ENCODE measurements around the gene DGKI. TPM values are rescaled to one million over a fixed set of nuclear protein-coding genes. Genes with fewer than 3 reads are reported as not detected.

Gene DGKI
- total and polyA plus RNA-seq, 2 experiments from 2014 or later, result 0.16 to 1.0 TPM

DNA sequence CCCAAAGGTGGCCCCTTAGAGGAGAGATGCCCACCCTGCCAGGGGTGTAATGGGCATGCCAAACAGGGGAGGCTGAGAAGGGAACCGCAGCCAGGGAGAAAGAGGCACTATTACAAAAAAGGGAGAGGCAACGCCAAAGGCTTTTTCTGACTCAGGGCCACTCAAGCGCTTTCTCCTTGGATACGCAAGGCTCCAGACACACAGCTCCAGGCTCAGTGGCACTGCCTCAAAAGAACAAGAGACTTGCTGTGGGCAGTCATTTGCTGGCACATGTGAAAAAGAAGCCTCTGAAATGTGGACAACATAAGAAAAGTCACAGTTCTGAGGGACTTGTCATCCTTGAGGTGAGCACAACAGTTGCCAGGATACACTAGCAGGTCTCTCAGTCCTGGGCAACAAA is 128.4 kb downstream of the DGKI start:
- Histone ChIP-seq H3K4me3 (no peak overlapping the region), H3K9me2 (ENCODE audit: insufficient read depth) (peaks cover 4% of the 10 kb centered on the region; the same call in 1 of the 2 replicates), H3K79me2 (replicated peaks; ENCODE audit: insufficient read depth) (no peaks in the 10 kb centered on the region), H3K4me2 (no peak overlapping the region), H3F3A (replicated peaks; ENCODE audit: low read depth) (no peaks in the 10 kb centered on the region), H3K27me3 (ENCODE audit: insufficient read depth) (no peaks in the 10 kb centered on the region), H2AFZ (peak overlapping the region; percentile 83; the same call in 1 of the 2 replicates), H3K4me1 (ENCODE audit: insufficient read depth) (peaks cover 7% of the 10 kb centered on the region; the same call in 1 of the 2 replicates), H4K20me1 (replicated peaks; ENCODE audit: insufficient read depth) (no peaks in the 10 kb centered on the region), H3K27ac (ENCODE audit: low read depth) (no peak overlapping the region), H3K36me3 (ENCODE audit: insufficient read depth) (no peaks in the 10 kb centered on the region)
- H3K27me3 Mint-ChIP-seq (ENCODE audit: insufficient read depth, low read depth, poor library complexity), result no peaks in the 10 kb centered on the region
- H3K4me3 Mint-ChIP-seq, result no peak overlapping the region
- no peak for DNase-seq (ENCODE audit: low spot score)
- H3K4me1 Mint-ChIP-seq, result peaks cover 19% of the 10 kb centered on the region
- H3K9me3 Mint-ChIP-seq, result no peaks in the 10 kb centered on the region
- H3K27ac Mint-ChIP-seq, result no peak overlapping the region
- no peaks in the 10 kb centered on the region for H3K36me3 Mint-ChIP-seq (ENCODE audit: low read depth)
- TF ChIP-seq, protein P1, sequence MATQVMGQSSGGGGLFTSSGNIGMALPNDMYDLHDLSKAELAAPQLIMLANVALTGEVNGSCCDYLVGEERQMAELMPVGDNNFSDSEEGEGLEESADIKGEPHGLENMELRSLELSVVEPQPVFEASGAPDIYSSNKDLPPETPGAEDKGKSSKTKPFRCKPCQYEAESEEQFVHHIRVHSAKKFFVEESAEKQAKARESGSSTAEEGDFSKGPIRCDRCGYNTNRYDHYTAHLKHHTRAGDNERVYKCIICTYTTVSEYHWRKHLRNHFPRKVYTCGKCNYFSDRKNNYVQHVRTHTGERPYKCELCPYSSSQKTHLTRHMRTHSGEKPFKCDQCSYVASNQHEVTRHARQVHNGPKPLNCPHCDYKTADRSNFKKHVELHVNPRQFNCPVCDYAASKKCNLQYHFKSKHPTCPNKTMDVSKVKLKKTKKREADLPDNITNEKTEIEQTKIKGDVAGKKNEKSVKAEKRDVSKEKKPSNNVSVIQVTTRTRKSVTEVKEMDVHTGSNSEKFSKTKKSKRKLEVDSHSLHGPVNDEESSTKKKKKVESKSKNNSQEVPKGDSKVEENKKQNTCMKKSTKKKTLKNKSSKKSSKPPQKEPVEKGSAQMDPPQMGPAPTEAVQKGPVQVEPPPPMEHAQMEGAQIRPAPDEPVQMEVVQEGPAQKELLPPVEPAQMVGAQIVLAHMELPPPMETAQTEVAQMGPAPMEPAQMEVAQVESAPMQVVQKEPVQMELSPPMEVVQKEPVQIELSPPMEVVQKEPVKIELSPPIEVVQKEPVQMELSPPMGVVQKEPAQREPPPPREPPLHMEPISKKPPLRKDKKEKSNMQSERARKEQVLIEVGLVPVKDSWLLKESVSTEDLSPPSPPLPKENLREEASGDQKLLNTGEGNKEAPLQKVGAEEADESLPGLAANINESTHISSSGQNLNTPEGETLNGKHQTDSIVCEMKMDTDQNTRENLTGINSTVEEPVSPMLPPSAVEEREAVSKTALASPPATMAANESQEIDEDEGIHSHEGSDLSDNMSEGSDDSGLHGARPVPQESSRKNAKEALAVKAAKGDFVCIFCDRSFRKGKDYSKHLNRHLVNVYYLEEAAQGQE (IDR thresholded peaks at IDR 0.05; ENCODE audit: unreplicated experiment), result no peak
- TF ChIP-seq ZNF114 (CRISPR knock-in tag; IDR thresholded peaks at IDR 0.05) (no peak), POLR2AphosphoS5 (IDR thresholded peaks at IDR 0.05; ENCODE audit: low read depth) (no peak), CREB1 (CRISPR knock-in tag; IDR thresholded peaks at IDR 0.05; ENCODE audit: low read depth) (no peak)
- TF ChIP-seq, protein P2, sequence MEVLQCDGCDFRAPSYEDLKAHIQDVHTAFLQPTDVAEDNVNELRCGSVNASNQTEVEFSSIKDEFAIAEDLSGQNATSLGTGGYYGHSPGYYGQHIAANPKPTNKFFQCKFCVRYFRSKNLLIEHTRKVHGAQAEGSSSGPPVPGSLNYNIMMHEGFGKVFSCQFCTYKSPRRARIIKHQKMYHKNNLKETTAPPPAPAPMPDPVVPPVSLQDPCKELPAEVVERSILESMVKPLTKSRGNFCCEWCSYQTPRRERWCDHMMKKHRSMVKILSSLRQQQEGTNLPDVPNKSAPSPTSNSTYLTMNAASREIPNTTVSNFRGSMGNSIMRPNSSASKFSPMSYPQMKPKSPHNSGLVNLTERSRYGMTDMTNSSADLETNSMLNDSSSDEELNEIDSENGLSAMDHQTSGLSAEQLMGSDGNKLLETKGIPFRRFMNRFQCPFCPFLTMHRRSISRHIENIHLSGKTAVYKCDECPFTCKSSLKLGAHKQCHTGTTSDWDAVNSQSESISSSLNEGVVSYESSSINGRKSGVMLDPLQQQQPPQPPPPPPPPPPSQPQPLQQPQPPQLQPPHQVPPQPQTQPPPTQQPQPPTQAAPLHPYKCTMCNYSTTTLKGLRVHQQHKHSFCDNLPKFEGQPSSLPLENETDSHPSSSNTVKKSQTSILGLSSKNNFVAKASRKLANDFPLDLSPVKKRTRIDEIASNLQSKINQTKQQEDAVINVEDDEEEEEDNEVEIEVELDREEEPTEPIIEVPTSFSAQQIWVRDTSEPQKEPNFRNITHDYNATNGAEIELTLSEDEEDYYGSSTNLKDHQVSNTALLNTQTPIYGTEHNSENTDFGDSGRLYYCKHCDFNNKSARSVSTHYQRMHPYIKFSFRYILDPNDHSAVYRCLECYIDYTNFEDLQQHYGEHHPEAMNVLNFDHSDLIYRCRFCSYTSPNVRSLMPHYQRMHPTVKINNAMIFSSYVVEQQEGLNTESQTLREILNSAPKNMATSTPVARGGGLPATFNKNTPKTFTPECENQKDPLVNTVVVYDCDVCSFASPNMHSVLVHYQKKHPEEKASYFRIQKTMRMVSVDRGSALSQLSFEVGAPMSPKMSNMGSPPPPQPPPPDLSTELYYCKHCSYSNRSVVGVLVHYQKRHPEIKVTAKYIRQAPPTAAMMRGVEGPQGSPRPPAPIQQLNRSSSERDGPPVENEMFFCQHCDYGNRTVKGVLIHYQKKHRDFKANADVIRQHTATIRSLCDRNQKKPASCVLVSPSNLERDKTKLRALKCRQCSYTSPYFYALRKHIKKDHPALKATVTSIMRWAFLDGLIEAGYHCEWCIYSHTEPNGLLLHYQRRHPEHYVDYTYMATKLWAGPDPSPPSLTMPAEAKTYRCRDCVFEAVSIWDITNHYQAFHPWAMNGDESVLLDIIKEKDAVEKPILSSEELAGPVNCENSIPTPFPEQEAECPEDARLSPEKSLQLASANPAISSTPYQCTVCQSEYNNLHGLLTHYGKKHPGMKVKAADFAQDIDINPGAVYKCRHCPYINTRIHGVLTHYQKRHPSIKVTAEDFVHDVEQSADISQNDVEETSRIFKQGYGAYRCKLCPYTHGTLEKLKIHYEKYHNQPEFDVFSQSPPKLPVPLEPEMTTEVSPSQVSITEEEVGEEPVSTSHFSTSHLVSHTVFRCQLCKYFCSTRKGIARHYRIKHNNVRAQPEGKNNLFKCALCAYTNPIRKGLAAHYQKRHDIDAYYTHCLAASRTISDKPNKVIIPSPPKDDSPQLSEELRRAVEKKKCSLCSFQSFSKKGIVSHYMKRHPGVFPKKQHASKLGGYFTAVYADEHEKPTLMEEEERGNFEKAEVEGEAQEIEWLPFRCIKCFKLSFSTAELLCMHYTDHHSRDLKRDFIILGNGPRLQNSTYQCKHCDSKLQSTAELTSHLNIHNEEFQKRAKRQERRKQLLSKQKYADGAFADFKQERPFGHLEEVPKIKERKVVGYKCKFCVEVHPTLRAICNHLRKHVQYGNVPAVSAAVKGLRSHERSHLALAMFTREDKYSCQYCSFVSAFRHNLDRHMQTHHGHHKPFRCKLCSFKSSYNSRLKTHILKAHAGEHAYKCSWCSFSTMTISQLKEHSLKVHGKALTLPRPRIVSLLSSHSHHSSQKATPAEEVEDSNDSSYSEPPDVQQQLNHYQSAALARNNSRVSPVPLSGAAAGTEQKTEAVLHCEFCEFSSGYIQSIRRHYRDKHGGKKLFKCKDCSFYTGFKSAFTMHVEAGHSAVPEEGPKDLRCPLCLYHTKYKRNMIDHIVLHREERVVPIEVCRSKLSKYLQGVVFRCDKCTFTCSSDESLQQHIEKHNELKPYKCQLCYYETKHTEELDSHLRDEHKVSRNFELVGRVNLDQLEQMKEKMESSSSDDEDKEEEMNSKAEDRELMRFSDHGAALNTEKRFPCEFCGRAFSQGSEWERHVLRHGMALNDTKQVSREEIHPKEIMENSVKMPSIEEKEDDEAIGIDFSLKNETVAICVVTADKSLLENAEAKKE (CRISPR knock-in tag; IDR thresholded peaks at IDR 0.05), result no peak
- TF ChIP-seq, protein P3, sequence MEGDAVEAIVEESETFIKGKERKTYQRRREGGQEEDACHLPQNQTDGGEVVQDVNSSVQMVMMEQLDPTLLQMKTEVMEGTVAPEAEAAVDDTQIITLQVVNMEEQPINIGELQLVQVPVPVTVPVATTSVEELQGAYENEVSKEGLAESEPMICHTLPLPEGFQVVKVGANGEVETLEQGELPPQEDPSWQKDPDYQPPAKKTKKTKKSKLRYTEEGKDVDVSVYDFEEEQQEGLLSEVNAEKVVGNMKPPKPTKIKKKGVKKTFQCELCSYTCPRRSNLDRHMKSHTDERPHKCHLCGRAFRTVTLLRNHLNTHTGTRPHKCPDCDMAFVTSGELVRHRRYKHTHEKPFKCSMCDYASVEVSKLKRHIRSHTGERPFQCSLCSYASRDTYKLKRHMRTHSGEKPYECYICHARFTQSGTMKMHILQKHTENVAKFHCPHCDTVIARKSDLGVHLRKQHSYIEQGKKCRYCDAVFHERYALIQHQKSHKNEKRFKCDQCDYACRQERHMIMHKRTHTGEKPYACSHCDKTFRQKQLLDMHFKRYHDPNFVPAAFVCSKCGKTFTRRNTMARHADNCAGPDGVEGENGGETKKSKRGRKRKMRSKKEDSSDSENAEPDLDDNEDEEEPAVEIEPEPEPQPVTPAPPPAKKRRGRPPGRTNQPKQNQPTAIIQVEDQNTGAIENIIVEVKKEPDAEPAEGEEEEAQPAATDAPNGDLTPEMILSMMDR (conservative IDR thresholded peaks at IDR 0.05; ENCODE audit: low read depth in 2 of 2), result no peak
- ATAC-seq, result peak; percentile 36; the same call in 2 of the 3 replicates

Measured in GM23338 (cell line).